Central memory CD4-positive, alpha-beta T cell (primary cell): ENCODE measurements around the gene B3GALT4.
"Not testable (repeated sequence)": the region's sequence is repeated elsewhere in the genome, so short reads cannot be mapped to it uniquely, and the experiment has no call there.

Source experiments
- DNase-seq: peaks from one replicate; pipeline ENCODE4 v3.0.0; 2022
- total RNA-seq, 3 experiments: gene quantifications; one replicate each; lab custom pipeline; 2026; lab: John Stamatoyannopoulos, UW

Gene B3GALT4
- 2.5 to 26.3 (median 15.0) reads per million in 3 experiments for total RNA-seq

DNA sequence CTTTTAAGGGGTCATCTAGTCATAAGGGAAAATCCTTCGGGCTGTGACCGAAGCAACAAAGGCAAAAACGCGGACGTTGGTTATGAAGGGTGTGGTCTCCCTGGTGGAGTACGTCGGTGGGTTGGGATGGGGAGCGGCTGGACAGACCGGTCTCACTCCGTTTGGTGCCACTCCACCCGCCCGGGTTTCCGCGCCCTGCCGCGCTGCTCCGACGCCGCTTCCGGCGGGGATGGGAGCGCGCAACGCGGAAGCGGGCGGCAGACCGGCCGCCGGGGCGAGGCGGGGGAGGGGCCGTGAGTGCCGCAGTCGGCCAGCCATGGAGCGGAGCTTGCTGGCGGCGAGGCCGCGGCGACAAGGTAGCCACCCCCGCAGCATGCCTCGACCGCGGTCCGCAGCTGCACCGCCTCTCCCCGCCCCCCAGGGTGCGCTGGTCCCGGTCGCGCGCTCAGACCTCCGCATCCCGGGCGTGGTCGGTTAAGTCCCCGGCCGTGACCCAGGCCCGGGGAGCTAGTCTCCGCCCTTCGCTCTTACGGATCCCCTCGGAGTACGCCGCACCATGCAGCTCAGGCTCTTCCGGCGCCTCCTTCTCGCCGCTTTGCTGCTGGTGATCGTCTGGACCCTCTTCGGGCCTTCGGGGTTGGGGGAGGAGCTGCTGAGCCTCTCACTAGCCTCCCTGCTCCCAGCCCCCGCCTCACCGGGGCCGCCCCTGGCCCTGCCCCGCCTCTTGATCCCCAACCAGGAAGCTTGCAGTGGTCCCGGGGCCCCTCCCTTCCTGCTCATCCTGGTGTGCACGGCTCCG is at the start of gene B3GALT4:
Gene B3GALT4, plus strand, starts transcription at position 260 of the 799 bp plus-strand sequence. Its CDS starts 297 bp downstream, at position 557.
- peak; percentile 69 for DNase-seq

DNA sequence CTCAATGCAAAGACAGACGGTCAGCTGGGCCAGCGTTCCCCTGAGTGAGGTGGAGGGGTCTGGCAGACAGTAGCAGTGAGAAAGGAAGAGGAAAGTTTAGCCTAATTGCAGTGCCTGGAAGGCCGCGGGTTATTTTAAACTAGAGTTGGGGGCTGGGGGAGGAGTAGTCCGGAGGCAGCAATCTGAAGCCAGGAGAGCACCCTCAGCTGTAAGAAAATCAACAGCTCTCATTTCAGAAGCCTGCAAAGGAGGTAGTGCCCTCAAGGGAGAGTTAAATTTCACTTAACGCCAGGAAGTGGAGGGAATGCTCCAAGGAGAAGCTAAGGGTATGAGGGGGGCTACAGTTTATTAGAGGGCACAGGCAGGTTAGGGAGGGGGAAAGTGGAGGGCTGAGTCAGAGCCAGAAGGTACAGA is 41.7 kb upstream of the B3GALT4 start:
- no peak for DNase-seq

GRCh38 chr6:33236328-33236727 is 40.6 kb upstream of the B3GALT4 start:
- DNase-seq: no peak

GRCh38 chr6:33236852-33237251 is 40.1 kb upstream of the B3GALT4 start:
- DNase-seq: no peak

DNA sequence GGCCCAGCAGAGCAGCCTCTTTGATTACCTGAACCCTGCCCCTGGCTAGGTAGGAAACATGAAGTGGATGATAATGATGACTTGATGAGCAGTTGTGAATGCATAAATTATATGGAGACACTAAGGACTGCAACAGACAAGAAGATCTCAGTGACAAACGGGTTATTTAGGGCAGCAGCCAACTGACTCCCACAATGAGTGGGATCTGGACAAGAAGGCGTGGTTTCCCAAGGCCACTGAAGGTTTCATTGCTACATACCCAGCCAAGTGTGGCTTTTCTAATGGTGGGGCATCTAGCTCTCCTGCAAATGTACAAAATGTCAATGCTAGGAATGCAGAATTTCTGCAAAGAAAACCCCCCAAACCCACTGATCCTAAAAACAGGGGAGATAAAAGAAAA is 39.2 kb upstream of the B3GALT4 start:
- DNase-seq: no peak

- no peak for DNase-seq
Measured at GRCh38 chr6:33241968-33242367, 35.0 kb upstream of the B3GALT4 start.

GRCh38 chr6:33243476-33243875 is 33.4 kb upstream of the B3GALT4 start:
- DNase-seq: no peak

DNA sequence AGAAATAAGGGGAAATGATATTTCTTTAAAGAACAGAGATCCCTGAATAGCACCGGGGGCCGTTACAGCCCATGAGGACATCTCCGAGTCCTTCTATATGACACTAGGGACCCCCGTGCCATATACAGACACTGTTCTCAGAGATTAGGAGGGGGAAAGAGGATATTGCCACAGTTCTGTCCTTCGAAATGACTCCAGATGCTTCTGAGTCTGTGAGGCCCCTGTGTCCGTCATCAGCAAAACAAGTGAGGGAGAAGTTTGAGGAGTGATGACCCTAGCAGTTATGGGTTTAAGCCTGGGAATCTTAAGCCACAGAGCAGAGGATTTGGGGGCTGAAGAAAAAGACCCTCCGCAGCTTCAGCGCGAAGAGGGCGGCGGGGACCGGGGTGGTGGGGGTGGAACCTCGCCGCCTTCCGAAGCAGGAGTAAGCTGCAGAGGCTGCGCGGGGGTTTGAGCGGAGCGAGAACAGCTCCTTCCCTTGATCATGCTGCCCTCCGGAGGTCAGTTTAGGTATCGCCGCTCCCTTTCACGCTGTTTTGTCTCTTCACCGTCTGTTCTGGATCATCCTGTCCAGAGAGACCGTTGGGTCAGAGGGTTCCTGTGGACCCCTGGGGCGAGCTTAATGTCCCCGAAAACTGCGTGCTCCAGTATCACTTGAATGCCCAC is 28.8 kb upstream of the B3GALT4 start:
- DNase-seq: peak; percentile 83

DNA sequence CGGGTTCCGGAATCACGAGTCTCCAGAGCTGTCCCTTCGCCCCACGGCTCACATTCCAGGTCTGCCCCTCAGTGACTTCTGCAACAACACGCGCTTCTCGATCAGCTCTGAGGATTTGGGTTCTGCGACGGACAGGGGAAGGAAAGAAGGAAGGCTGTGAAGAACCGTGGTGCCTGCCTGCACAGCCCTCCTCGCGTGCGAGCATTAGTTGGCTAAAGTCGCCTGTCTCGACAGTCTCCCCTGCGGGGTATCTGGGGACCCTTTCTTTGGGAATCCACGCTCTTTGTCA is 28.3 kb upstream of the B3GALT4 start:
- no peak for DNase-seq

- peak; percentile 97 for DNase-seq
Measured at GRCh38 chr6:33248932-33249731, 27.8 kb upstream of the B3GALT4 start.

DNA sequence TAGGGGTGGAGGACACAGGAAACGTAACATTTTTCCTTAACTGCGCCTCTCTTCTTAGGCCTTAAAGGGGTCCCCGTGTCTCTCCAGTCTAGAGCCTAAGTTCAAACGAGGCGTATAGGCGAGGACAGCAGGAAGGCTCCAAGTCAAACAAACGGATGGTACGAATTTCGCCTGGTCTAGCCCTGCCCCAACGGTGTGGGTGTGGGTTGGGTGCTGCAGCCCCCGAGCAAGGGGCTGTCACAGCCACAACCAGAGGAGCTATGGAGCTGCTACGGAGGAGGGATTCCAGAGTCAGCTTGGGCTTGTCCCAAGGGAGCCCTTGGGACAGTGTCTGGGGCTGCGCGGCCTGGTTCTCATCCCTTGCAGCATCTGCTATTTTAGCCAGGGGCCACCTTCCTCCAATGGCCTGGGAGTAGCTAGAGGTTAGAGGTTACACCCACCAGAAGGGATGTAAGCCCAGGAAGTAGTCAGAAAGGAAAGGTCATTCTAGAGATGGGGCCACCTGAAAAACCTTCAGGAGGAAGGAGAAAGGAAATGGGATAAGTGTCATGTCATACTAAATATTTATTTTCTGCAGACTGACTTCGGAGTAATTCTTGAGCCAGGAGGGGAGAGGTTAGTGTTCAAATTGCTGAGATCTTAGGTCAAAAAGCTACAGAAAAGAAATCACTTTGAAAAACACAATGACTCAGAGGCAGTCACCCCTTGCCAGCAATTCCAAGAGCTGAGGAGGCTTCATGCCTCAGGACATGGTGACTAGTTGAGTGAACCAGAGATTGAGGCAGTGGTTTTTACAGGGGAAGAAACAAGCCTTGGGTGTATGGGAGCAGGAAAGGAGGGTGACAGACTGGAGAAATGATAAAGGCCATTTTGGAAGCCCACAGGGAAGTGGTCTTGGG is 26.9 kb upstream of the B3GALT4 start:
- DNase-seq: no peak

DNA sequence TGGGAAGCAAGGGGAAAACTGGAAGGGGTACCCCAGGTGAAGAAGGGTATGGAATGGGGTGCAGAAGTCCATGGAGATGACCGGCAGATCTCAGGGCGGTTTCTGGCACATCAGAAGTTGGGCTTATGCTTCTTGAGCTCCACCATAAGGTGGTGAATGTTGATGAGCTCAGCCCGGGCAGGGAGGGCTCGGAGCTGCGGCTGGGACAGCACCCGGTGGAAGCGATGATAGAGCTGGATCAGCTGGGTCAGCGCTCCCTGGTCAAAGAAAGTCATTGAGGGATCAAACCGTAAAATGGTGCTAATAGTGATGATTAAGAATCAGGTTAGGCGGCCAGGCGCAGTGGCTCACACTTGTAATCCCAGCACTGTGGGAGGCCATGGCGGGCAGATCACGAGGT is 26.2 kb upstream of the B3GALT4 start:
- DNase-seq: no peak

DNA sequence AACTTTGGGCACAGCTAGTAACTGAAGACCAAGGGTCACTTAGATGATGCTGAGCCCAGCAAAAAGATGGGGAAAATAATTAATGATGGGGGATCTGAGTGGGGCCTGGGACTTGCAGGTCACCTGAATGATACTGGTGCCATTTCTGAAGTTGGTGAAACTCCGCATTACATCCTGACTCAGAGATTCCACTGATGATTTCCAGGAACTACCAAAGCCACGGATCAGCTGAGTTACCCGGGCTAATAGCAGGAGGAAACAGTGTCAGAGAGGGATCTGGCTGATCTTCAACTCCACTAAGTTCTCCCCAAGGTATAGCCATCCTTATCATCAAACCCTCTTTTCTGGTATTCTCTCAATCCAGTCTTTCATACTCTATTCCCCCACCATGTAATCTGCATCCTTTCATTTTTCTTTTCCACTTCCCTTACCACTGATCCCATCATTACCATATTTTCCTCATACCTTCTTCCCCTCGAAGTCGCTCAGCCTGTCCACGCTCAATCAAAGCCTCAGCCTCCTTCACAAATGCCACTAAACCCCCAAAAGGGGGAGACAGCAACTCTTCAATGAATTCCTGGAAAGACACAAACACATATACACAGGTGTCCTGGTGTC is 25.4 kb upstream of the B3GALT4 start:
- DNase-seq: no peak

- DNase-seq: no peak
Measured at GRCh38 chr6:33252759-33253158, 24.2 kb upstream of the B3GALT4 start.

- DNase-seq: no peak
Measured at GRCh38 chr6:33254591-33254990, 22.3 kb upstream of the B3GALT4 start.

DNA sequence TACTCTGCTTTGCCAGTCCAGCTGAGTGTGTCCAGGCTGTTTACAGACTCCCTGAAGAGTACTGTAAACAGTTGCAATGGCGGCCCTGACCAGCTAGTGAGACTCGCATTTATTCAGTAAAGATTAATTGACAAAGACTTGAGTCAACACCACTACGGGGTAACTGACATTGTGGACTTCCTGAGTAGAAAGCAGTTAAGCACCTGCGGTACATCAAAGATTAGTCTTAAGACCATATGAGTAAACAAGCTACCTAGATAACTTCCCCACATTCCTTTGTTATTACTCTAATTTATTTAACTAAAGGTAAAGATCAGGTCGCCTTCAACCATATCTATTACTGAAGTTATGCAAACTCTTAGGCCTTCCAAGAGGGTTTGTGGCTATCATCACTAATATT is 17.9 kb upstream of the B3GALT4 start:
- DNase-seq: no peak

DNA sequence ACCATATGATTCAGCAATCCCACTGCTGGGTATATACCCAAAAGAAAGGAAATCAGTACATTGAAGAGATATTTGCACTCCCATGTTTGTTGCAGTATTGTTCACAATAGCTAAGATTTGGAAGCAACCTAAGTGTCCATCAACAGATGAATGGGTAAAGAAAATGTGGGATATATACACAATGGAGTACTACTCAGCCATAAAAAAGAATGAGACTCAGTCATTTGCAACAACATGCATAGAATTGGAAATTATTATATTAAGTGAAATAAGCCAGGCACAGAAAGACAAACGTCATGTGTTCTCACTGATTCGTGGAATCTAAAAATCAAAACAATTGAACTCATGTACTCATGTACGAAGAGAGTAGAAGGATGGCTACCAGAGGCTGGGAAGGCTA is 14.4 kb upstream of the B3GALT4 start:
- not testable (repeated sequence) for DNase-seq

DNA sequence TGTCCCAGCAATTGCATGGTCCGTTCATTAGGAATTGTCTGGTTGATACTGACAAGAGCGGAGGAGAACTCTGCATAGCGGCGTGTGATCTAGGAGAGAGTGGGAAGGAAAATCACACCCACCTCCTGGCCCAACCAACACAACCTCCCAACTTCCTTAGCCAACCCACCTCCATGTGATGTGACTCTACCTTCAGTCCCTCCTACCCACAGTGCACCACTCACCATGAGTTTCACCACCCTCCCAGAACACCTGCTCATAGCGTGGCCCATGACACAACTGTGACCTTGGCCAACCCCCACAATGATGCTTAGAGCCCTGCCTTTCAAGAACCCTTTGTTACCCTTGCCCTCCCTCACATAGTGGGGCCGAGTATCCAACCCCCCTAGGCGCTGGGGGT is 12.9 kb upstream of the B3GALT4 start:
- DNase-seq: no peak

- no peak for DNase-seq
Measured at GRCh38 chr6:33271117-33271467, 5.8 kb upstream of the B3GALT4 start.

- peak; percentile 95 for DNase-seq
Measured at GRCh38 chr6:33271468-33272274, 5.3 kb upstream of the B3GALT4 start, which contains the start of the genes RPS18 and VPS52. Gene RPS18 (plus strand): TSS chr6:33272075. CDS start chr6:33272120, 45 bp downstream. Gene VPS52 (minus strand): TSS chr6:33271876. CDS start chr6:33271675, 201 bp downstream.
